Small intestine (tissue), 7 donors: ENCODE measurements around the gene VPS13D. TPM values are rescaled to one million over a fixed set of nuclear protein-coding genes. Genes with fewer than 3 reads are reported as not detected.

ENCODE experiments used
- DNase-seq, 2 donors: peaks; one replicate each; pipeline versions ENCODE4 v3.0.0 to v3.0.0-alpha.2; 2013
- FAIRE-seq: peaks from 2 replicates; lab custom pipeline; 2012; peaks lifted over from hg19 to GRCh38; lab: Jason Lieb, UNC
- H3K27ac ChIP-seq, 3 donors: one replicate each; pipeline ENCODE4 v1.5.1; 2013; ENCODE audit warnings: low read length in 2 of 3, mild to moderate bottlenecking in 2 of 3, control low read depth in 1 of 3, inconsistent platforms in 1 of 3, low read depth in 1 of 3, moderate library complexity in 1 of 3
- H3K27me3 ChIP-seq, 3 donors: one replicate each; pipeline ENCODE4 v1.6.1; 2013; ENCODE audit warnings: low read length in 3 of 3, inconsistent platforms in 1 of 3; ENCODE audit not compliant: control insufficient read depth in 3 of 3, insufficient read depth in 3 of 3
- H3K36me3 ChIP-seq, 3 donors: one replicate each; pipeline ENCODE4 v1.6.1; 2013; ENCODE audit warnings: low read length in 3 of 3, inconsistent platforms in 1 of 3, low read depth in 1 of 3, mild to moderate bottlenecking in 1 of 3, moderate library complexity in 1 of 3; ENCODE audit not compliant: control insufficient read depth in 3 of 3, insufficient read depth in 2 of 3
- H3K4me1 ChIP-seq, 3 donors: one replicate each; pipeline ENCODE4 v1.6.1; 2013; ENCODE audit warnings: low read length in 2 of 3, inconsistent platforms in 1 of 3, low read depth in 1 of 3, mild to moderate bottlenecking in 1 of 3, moderate library complexity in 1 of 3; ENCODE audit not compliant: control insufficient read depth in 3 of 3, insufficient read depth in 2 of 3
- H3K4me3 ChIP-seq, 3 donors: one replicate each; pipeline ENCODE4 v1.5.1; 2013; ENCODE audit warnings: low read length in 3 of 3, control low read depth in 1 of 3, inconsistent platforms in 1 of 3, low read depth in 1 of 3, mild to moderate bottlenecking in 1 of 3, moderate library complexity in 1 of 3
- H3K9me3 ChIP-seq, 2 donors: one replicate each; pipeline ENCODE4 v1.6.1; 2013; ENCODE audit warnings: low read depth in 1 of 2, low read length in 1 of 2; ENCODE audit not compliant: control insufficient read depth in 2 of 2, insufficient read depth in 1 of 2
- WGBS, 3 donors: extraction: QIAGEN DNeasy Blood & Tissue Kit; methylation state at CpG; one replicate each; pipeline ENCODE4 v1.1.7; 2013; 5-methylcytosine and 5-hydroxymethylcytosine counted together
- polyA plus RNA-seq, 4 donors: library from polyadenylated mRNA; stranded (reverse) in 3 of 4; unstranded in 1 of 4; fragments of 200-250 nt in 3 of 4; fragments of 120-200 nt in 1 of 4; gene quantifications; one replicate each; pipeline versions ENCODE4 v1.2.1 to v1.2.3, GENCODE V29; 2013
- donor health status: healthy with polysubstance abuse.
- donor health status: control.
- donor health status: control.
- donor health status: Bipolar disorder and iron deficiency.
- donor health status: healthy.

VPS13D gene
- polyA plus RNA-seq, 4 donors = 15.9 to 21.5 (median 17.7) TPM

DNA sequence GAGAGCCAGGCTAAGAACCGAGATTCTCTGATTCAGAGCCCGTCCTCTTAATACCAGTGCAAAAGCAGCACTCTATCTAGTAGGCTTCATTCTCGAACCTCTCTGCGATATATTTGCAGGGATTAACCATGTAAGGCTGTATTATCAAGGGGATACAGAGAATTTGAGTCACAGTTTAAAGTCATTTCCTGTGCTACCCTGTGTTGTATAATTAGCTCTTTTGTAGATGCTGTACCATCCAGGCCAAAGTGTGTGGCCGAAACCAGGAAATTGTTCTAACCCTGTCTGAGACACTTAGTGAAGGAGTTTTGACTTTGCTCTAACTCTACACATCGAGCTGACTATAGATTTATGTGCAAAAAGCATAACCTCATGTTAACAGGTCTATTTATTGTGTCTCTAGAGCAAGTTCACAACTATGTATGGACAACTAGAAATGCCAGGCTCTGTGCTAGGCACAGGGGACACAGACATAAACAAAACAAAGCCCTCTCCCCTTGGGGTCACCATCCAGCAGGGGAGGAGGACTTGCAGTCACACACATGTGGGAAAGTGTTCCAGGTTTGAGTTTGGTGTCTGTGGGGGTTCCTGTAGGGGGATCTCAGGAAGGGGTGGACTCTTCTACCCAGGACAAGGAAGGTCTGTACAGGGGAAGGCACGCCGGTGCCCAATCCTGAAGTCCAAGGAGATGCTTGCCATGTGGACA is 206.0 kb downstream of the VPS13D start:
- no peaks in the 10 kb centered on the region for H3K27me3 ChIP-seq
- peak overlapping the region in 2 of 3 donors; percentile 15 to 82 for H3K27ac ChIP-seq
- peaks cover 4 to 27% (median 19%) of the 10 kb centered on the region in 3 donors for H3K4me1 ChIP-seq
- peak in 1 of 2 donors; percentile 41 for DNase-seq
- 57 to 82% (median 68%) methylated on average over 8 of the region's 8 CpGs for WGBS, 3 donors
- H3K4me3 ChIP-seq = no peak overlapping the region
- FAIRE-seq = no peak
- peaks cover 0 to 19% (median 2%) of the 10 kb centered on the region in 3 donors for H3K36me3 ChIP-seq
- peaks cover 0 to 7% of the 10 kb centered on the region in 2 donors for H3K9me3 ChIP-seq

DNA sequence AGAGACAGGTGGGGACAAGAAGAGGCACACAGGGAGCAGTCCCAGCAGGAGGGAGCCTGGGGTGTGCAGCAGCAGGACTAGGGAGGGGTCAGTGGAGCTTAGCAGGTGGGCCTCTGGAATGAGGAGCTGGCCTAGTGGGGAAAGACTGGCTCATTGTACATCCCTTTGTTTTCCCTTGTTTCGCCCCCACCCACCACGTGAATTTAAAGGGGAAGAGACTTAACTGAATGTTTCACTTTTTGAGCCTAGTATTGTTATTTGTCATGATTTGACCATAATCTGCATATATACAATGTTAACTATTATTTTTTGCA is 206.5 kb downstream of the VPS13D start:
- no peak for FAIRE-seq
- DNase-seq = no peak
- Histone ChIP-seq H3K4me3 (no peak overlapping the region), H3K27me3 (no peaks in the 10 kb centered on the region), H3K9me3 (peaks cover 0 to 7% of the 10 kb centered on the region in 2 donors), H3K4me1 (peaks cover 4 to 27% (median 19%) of the 10 kb centered on the region in 3 donors), H3K36me3 (peaks cover 0 to 21% (median 2%) of the 10 kb centered on the region in 3 donors), H3K27ac (peak overlapping the region in 2 of 3 donors; percentile 15 to 82)
- 62 to 83% (median 76%) methylated on average over 2 of the region's 2 CpGs for WGBS, 3 donors

DNA sequence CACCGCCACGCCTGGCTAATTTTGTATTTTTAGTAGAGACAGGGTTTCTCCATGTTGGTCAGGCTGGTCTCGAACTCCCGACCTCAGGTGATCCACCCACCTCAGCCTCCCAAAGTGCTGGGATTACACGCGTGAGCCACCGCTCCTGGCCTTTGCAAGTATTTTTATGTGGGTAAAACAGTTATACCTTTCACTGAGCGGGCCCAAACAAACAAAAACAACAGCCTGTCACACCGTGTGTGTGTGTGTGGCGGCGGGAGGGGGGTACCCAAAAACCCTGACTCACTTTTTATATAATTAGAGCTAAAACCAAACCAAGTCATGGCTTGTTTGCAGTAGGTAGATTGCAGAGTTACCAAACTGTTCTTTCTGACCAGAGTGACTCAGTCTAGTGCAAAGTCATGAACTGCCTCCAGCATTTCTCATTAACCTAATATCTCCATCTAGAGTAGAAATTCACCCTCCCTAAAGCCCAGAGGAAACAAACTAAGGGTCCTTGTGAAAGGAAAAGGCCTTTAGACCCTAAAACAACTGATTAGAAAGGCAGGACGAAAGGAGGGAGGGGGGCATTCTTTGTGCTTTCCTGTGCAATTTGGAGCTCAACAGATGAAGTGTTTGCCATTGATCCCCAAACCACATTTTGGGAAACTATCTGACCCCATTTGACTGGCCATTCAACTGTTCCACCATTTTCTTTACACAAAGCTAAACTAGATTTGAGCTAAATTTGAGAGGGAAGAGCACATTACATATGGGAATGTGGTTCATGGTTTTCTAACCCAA is 207.2 kb downstream of the VPS13D start:
- Histone ChIP-seq H3K9me3 (peaks cover 0 to 7% of the 10 kb centered on the region in 2 donors), H3K4me3 (no peak overlapping the region), H3K27ac (peak overlapping the region in 1 of 3 donors; percentile 1), H3K27me3 (no peaks in the 10 kb centered on the region), H3K36me3 (peaks cover 0 to 23% (median 2%) of the 10 kb centered on the region in 3 donors), H3K4me1 (peaks cover 4 to 27% (median 19%) of the 10 kb centered on the region in 3 donors)
- DNase-seq (no peak), FAIRE-seq (no peak)
- 92 to 97% (median 95%) methylated on average over 12 of the region's 12 CpGs for WGBS, 3 donors

DNA sequence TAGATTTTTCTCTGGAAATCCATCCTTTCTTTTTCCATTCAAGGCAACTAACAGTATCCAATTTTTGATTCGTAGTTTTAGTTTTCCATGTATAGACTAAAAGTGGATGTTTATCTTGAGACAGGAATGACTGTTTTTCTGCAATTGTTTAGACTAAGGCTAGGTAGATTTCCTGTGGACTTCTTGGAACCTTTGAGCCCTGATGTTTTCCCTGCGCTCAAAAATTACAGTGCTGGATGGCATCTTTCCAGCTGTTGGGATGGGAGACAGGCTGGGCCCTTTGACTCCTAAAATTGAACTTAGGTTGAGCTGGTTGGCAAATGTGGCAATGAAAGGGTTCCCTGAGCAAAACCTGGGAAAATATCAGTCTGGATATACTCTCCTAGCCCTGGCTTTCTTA is 207.8 kb downstream of the VPS13D start:
- 79 to 91% (median 90%) methylated on average over 2 of the region's 2 CpGs for WGBS, 3 donors
- FAIRE-seq (no peak), DNase-seq (no peak)
- no peak overlapping the region for H3K4me3 ChIP-seq
- peak overlapping the region in 1 of 3 donors; percentile 43 for H3K27ac ChIP-seq
- peaks cover 0 to 22% (median 0%) of the 10 kb centered on the region in 3 donors for H3K36me3 ChIP-seq
- H3K4me1 ChIP-seq = peaks cover 4 to 27% (median 18%) of the 10 kb centered on the region in 3 donors
- H3K27me3 ChIP-seq = no peaks in the 10 kb centered on the region
- H3K9me3 ChIP-seq = peaks cover 0 to 7% of the 10 kb centered on the region in 2 donors

DNA sequence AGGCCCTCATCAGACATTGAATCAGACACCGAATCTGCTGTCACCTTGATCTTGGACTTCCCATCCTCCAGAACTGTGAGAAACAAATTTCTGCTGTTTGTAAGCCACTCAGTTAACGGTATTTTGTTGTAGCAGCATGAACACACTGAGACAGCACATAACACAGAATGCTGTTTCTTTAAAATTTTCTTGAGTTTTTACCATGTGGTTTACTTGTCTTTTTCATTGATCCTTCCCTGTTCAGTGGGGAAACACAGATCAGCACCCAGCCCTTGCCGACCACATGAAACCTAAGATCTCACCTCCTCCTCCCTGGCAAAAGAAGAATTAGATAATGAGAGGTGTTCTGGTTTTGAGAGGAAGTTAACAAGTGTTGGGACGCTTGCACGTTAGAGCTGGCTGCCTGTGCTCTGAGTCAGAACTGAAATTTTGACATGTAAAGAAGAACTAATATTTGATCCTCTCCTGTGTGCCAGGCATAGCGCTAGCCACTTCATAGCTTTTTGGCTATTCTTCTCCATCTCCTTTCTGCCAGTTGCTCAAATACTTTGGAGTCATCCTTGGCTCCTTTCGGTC is 208.6 kb downstream of the VPS13D start:
- 75 to 87% (median 75%) methylated on average over 7 of the region's 7 CpGs for WGBS, 3 donors
- no peak for FAIRE-seq
- H3K36me3 ChIP-seq = peaks cover 0 to 20% (median 0%) of the 10 kb centered on the region in 3 donors
- H3K4me3 ChIP-seq = peak overlapping the region in 1 of 3 donors; percentile 2
- H3K9me3 ChIP-seq = peaks cover 0 to 7% of the 10 kb centered on the region in 2 donors
- peak overlapping the region in 1 of 3 donors; percentile 21 for H3K27ac ChIP-seq
- DNase-seq = peak in 1 of 2 donors; percentile 25
- no peaks in the 10 kb centered on the region for H3K27me3 ChIP-seq
- peaks cover 2 to 20% (median 10%) of the 10 kb centered on the region in 3 donors for H3K4me1 ChIP-seq

DNA sequence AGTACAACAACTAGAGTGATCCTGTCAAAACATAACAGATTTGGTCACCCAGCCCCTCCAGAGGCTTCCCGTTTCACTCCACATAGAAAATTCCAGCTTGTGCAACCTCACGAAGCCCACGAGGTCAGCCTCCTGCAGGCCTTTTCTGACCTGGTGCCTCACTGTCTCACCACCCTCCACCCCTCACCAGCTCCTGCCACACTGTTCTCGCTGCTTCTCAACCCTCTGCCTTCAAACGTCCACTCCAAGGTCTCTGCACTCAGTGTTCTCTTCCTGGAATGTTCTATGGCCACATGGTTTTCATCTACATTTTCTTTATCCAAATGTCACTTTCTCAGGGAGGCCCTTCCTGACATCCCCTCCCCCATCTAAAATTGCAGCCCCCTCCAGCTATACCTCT is 209.2 kb downstream of the VPS13D start:
- peaks cover 0 to 20% (median 0%) of the 10 kb centered on the region in 3 donors for H3K36me3 ChIP-seq
- DNase-seq (no peak), FAIRE-seq (no peak)
- no peak overlapping the region for H3K27ac ChIP-seq
- H3K9me3 ChIP-seq = peaks cover 0 to 7% of the 10 kb centered on the region in 2 donors
- H3K4me3 ChIP-seq = no peak overlapping the region
- peaks cover 0 to 15% (median 4%) of the 10 kb centered on the region in 3 donors for H3K4me1 ChIP-seq
- no peaks in the 10 kb centered on the region for H3K27me3 ChIP-seq
- WGBS, 3 donors = 79 to 88% (median 88%) methylated on average over 5 of the region's 5 CpGs

DNA sequence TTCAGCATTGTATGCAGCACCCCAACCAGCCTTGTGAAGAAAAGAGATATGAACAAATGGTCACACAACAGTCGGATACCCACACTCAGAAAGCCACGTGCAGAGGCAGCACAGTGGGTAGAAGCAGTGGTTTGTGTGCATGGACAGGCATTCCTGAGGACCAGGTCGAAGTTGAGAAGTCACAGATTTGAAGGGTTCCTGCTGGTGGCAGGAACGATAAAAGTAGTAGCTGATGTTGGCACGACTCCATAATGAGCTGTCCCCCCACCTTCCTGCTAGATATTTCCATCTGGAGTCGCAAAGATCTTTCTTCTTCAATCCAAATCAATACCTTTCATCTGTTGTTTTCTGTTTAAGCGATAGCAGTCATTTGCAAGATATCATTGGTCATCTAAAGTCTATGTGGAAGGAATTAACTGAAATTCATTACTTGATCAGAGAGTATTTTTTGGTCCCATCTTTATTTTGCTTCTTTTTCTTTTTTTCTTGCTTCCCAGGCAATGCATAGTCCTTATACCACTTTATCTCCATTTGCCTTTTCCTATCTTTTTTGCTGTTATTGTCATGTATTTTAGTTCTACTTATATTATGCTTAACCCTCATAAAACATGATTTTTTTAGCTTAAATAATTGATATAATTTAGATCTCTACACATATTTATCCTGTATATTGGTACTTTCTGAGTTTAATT is 211.7 kb downstream of the VPS13D start:
- peaks cover 0 to 17% (median 0%) of the 10 kb centered on the region in 3 donors for H3K36me3 ChIP-seq
- 73 to 78% (median 77%) methylated on average over 7 of the region's 7 CpGs for WGBS, 3 donors
- H3K4me3 ChIP-seq = no peak overlapping the region
- no peak overlapping the region for H3K27ac ChIP-seq
- peaks cover 0 to 7% of the 10 kb centered on the region in 2 donors for H3K9me3 ChIP-seq
- no peak for DNase-seq
- no peaks in the 10 kb centered on the region for H3K27me3 ChIP-seq
- peaks cover 0 to 3% (median 0%) of the 10 kb centered on the region in 3 donors for H3K4me1 ChIP-seq
- no peak for FAIRE-seq
